Measurements from ENCODE around the gene EMD. TPM values are rescaled to one million over a fixed set of nuclear protein-coding genes. Genes with fewer than 3 reads are reported as not detected.
A peak's percentile ranks its signal among the peaks of the same experiment; 100 is the strongest.

The EMD gene
- total RNA-seq, 1 donor from 2014 or later = 83.3 TPM

- intact Hi-C loops (cut with micrococcal nuclease) = no loop called here
- Mint-ChIP-seq H3K4me1 (ENCODE audit: low read depth) (peaks cover 7% of the 10 kb centered on the region), H3K36me3 (ENCODE audit: low read depth) (peaks cover 13% of the 10 kb centered on the region), H3K4me3 (no peak overlapping the region), H3K27ac (no peak overlapping the region), H3K27me3 (ENCODE audit: insufficient read depth) (no peaks in the 10 kb centered on the region), H3K9me3 (no peaks in the 10 kb centered on the region)
- DNase-seq (ENCODE audit: low spot score) = no peak
Measured at GRCh38 chrX:154350429-154351182, 28.5 kb upstream of the EMD start.

- no peak overlapping the region for H3K4me3 Mint-ChIP-seq
- peaks cover 15% of the 10 kb centered on the region for H3K36me3 Mint-ChIP-seq (ENCODE audit: low read depth)
- intact Hi-C loops (cut with micrococcal nuclease) = no loop called here
- peaks cover 7% of the 10 kb centered on the region for H3K4me1 Mint-ChIP-seq (ENCODE audit: low read depth)
- no peaks in the 10 kb centered on the region for H3K9me3 Mint-ChIP-seq
- no peak overlapping the region for H3K27ac Mint-ChIP-seq
- H3K27me3 Mint-ChIP-seq (ENCODE audit: insufficient read depth) = no peaks in the 10 kb centered on the region
- no peak for DNase-seq (ENCODE audit: low spot score)
Measured at GRCh38 chrX:154351183-154352011, 27.7 kb upstream of the EMD start.

DNA sequence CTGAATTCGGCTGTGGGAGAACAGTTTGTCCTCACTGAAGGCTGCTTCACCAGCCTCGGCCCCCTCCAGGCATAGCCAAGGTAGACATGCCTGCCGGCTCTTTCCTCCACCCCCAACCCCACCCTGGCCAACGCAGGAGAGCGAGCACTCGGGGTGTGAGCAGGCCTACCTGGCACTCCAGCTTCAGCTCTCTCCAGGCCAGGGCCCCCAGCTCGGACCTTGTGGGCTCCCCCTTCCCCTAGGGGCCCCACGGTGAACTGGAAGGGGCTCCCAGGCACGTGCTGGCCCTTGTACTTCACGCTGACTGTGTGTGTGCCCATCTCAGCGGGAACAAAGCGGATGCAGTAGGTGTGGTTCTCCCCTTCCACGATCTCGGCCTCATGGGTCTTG, 27.1 kb upstream of the EMD start:
- Mint-ChIP-seq H3K27ac (peak overlapping the region; percentile 48), H3K9me3 (no peaks in the 10 kb centered on the region), H3K36me3 (ENCODE audit: low read depth) (peaks cover 15% of the 10 kb centered on the region), H3K4me3 (no peak overlapping the region), H3K4me1 (ENCODE audit: low read depth) (peaks cover 6% of the 10 kb centered on the region), H3K27me3 (ENCODE audit: insufficient read depth) (no peaks in the 10 kb centered on the region)
- intact Hi-C loops (cut with micrococcal nuclease) = no loop called here
- no peak for DNase-seq (ENCODE audit: low spot score)

GRCh38 chrX:154352466-154352865, 26.6 kb upstream of the EMD start:
- Mint-ChIP-seq H3K27ac (peak overlapping the region; percentile 48), H3K4me1 (ENCODE audit: low read depth) (peaks cover 2% of the 10 kb centered on the region), H3K9me3 (no peaks in the 10 kb centered on the region), H3K4me3 (no peak overlapping the region), H3K27me3 (ENCODE audit: insufficient read depth) (no peaks in the 10 kb centered on the region), H3K36me3 (ENCODE audit: low read depth) (peaks cover 12% of the 10 kb centered on the region)
- no peak for DNase-seq (ENCODE audit: low spot score)
- intact Hi-C loops (cut with micrococcal nuclease) = no loop called here

- intact Hi-C loops (cut with micrococcal nuclease) = no loop called here
- Mint-ChIP-seq H3K36me3 (ENCODE audit: low read depth) (peaks cover 13% of the 10 kb centered on the region), H3K4me3 (no peak overlapping the region), H3K9me3 (no peaks in the 10 kb centered on the region), H3K4me1 (ENCODE audit: low read depth) (no peaks in the 10 kb centered on the region), H3K27me3 (ENCODE audit: insufficient read depth) (no peaks in the 10 kb centered on the region), H3K27ac (no peak overlapping the region)
- no peak for DNase-seq (ENCODE audit: low spot score)
Measured at GRCh38 chrX:154353172-154353843, 25.8 kb upstream of the EMD start.

DNA sequence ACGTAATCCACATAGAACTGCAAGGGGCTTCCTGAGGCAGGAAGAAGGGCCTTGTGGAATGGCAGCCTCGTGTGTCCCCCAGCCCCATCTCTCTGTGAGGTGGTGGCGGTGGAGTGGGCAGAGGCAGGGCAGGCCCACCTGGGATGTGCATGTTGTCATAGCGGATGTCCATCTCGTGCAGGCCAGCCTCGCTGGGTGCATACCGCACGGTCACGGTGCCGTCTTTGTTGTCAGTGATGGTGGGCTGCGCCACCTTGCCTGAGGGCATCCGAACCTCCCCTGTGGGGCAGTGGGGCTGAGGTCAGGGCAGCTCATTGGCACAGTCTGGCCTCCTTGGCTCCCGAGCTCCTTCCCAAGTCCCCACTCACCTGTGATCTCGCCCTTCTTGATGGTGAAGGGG, 25.1 kb upstream of the EMD start:
- intact Hi-C loops (cut with micrococcal nuclease) = no loop called here
- no peaks in the 10 kb centered on the region for H3K27me3 Mint-ChIP-seq (ENCODE audit: insufficient read depth)
- H3K4me3 Mint-ChIP-seq = no peak overlapping the region
- no peak overlapping the region for H3K27ac Mint-ChIP-seq
- H3K4me1 Mint-ChIP-seq (ENCODE audit: low read depth) = no peaks in the 10 kb centered on the region
- peaks cover 16% of the 10 kb centered on the region for H3K36me3 Mint-ChIP-seq (ENCODE audit: low read depth)
- no peak for DNase-seq (ENCODE audit: low spot score)
- no peaks in the 10 kb centered on the region for H3K9me3 Mint-ChIP-seq

GRCh38 chrX:154354516-154354915, 24.6 kb upstream of the EMD start:
- no peak overlapping the region for H3K27ac Mint-ChIP-seq
- H3K36me3 Mint-ChIP-seq (ENCODE audit: low read depth) = peaks cover 16% of the 10 kb centered on the region
- H3K4me1 Mint-ChIP-seq (ENCODE audit: low read depth) = no peaks in the 10 kb centered on the region
- intact Hi-C loops (cut with micrococcal nuclease) = no loop called here
- H3K4me3 Mint-ChIP-seq = no peak overlapping the region
- no peak for DNase-seq (ENCODE audit: low spot score)
- H3K9me3 Mint-ChIP-seq = no peaks in the 10 kb centered on the region
- no peaks in the 10 kb centered on the region for H3K27me3 Mint-ChIP-seq (ENCODE audit: insufficient read depth)

- Mint-ChIP-seq H3K27ac (no peak overlapping the region), H3K9me3 (no peaks in the 10 kb centered on the region), H3K4me1 (ENCODE audit: low read depth) (no peaks in the 10 kb centered on the region), H3K27me3 (ENCODE audit: insufficient read depth) (no peaks in the 10 kb centered on the region), H3K36me3 (ENCODE audit: low read depth) (peaks cover 15% of the 10 kb centered on the region), H3K4me3 (no peak overlapping the region)
- no peak for DNase-seq (ENCODE audit: low spot score)
- intact Hi-C loops (cut with micrococcal nuclease) = no loop called here
Measured at GRCh38 chrX:154355094-154355775, 23.9 kb upstream of the EMD start.

- intact Hi-C loops (cut with micrococcal nuclease) = no loop called here
- H3K4me1 Mint-ChIP-seq (ENCODE audit: low read depth) = no peaks in the 10 kb centered on the region
- H3K27me3 Mint-ChIP-seq (ENCODE audit: insufficient read depth) = no peaks in the 10 kb centered on the region
- DNase-seq (ENCODE audit: low spot score) = no peak
- no peaks in the 10 kb centered on the region for H3K9me3 Mint-ChIP-seq
- H3K36me3 Mint-ChIP-seq (ENCODE audit: low read depth) = peaks cover 18% of the 10 kb centered on the region
- H3K27ac Mint-ChIP-seq = no peak overlapping the region
- H3K4me3 Mint-ChIP-seq = no peak overlapping the region
Measured at GRCh38 chrX:154355776-154356140, 23.3 kb upstream of the EMD start.

DNA sequence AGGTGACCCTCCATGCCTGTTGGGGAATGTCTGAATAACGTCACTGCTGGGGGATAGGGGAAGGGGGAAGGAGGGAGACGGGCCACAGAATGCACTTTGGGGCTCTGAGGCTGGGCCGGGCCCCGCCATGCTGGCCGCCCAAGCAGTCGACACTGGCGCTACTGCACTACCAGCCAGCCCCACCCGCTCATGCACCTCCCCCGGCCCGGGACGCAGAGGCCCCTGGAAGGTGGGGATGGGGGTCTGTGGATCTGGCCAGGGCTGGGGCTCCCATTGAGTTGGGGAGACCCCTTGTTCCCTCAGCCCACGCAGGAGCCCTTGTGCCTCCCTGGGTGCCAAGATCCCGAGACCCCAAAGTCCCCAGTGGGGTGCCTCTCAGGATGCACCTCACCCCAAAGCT, 22.5 kb upstream of the EMD start:
- intact Hi-C loops (cut with micrococcal nuclease) = no loop called here
- no peak for DNase-seq (ENCODE audit: low spot score)
- Mint-ChIP-seq H3K36me3 (ENCODE audit: low read depth) (peaks cover 20% of the 10 kb centered on the region), H3K27ac (no peak overlapping the region), H3K27me3 (ENCODE audit: insufficient read depth) (no peaks in the 10 kb centered on the region), H3K9me3 (no peaks in the 10 kb centered on the region), H3K4me1 (ENCODE audit: low read depth) (no peaks in the 10 kb centered on the region), H3K4me3 (no peak overlapping the region)

DNA sequence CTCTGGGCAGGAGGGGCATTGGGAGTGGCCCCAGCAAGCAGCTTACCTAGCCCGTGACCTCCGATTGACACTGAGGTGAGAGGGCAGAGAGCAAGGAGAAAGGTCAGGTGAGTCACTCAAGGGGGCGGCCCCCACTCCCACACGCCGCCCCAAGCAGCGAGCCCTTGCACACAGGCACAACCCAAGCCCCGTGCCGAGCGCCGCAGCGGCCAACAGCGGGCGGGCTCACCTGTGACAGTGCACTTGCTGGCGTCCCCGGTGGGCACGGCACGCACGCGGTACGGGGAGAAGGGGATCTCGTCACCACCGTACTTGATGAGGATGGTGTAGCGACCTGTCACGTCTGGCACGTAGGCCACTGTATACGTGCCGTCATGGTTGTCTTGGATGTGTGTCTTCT, 21.9 kb upstream of the EMD start:
- Mint-ChIP-seq H3K4me3 (no peak overlapping the region), H3K27ac (no peak overlapping the region), H3K27me3 (ENCODE audit: insufficient read depth) (no peaks in the 10 kb centered on the region), H3K4me1 (ENCODE audit: low read depth) (no peaks in the 10 kb centered on the region), H3K9me3 (no peaks in the 10 kb centered on the region), H3K36me3 (ENCODE audit: low read depth) (peaks cover 19% of the 10 kb centered on the region)
- no peak for DNase-seq (ENCODE audit: low spot score)
- intact Hi-C loops (cut with micrococcal nuclease) = no loop called here

DNA sequence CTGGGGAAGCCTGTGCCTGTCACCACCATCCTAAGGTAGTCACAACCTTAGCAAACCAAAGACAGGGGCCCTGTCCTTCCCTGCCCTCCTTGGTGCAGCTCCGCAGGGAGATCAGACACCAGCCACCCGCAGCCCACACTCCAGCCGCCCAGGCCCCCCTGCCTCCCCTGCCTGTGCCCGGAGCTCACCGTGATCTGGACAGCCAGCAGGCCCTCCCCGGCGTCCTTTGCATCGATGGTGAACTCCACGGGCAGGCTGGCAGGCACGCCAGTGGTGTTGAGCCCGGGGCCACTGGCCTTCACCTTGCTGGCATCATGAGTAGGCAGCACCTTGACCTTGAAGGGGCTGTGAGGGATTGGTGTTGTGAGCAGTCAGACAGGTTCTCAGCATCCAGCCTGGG, 21.1 kb upstream of the EMD start:
- Mint-ChIP-seq H3K4me3 (no peak overlapping the region), H3K4me1 (ENCODE audit: low read depth) (no peaks in the 10 kb centered on the region)
- DNase-seq (ENCODE audit: low spot score) = no peak

DNA sequence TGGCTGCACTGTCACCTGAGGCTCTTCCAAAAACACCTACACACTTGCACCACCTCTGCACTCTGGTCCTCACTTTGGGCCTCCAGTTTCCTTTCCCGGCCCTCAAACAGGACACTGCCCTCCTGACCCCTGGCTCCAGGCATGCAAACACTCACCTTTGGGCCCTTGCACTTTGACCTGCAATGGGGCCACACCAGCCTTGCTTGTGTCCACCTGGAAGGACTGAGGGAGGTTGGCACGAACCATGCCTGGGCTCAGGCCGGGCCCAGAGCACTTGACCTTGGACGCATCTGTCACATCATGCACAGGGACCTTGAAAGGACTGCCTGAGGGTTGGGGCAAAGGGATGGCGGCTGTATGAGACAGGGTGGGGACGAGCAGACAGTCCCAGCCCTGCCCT, 20.3 kb upstream of the EMD start:
- intact Hi-C loops (cut with micrococcal nuclease) = no loop called here
- Mint-ChIP-seq H3K36me3 (ENCODE audit: low read depth) (peaks cover 25% of the 10 kb centered on the region), H3K27ac (no peak overlapping the region), H3K9me3 (no peaks in the 10 kb centered on the region), H3K27me3 (ENCODE audit: insufficient read depth) (no peaks in the 10 kb centered on the region), H3K4me1 (ENCODE audit: low read depth) (no peaks in the 10 kb centered on the region), H3K4me3 (no peak overlapping the region)
- DNase-seq (ENCODE audit: low spot score) = no peak

More for the DNA sequence above, 21.1 kb upstream of the EMD start:
- H3K36me3 Mint-ChIP-seq (ENCODE audit: low read depth) = peaks cover 23% of the 10 kb centered on the region
- H3K27me3 Mint-ChIP-seq (ENCODE audit: insufficient read depth) = no peaks in the 10 kb centered on the region
- H3K9me3 Mint-ChIP-seq = no peaks in the 10 kb centered on the region
- H3K27ac Mint-ChIP-seq = no peak overlapping the region
- intact Hi-C loops (cut with micrococcal nuclease) = no loop called here
